PC-9 (cell line): Measurements from ENCODE around the gene COL27A1.

ENCODE experiments used
- EZH2 ChIP-seq: fragments of 200-600 bp; sonication (generic); IDR thresholded peaks from 2 replicates; pipeline ENCODE4 v1.8.0; 2017; ENCODE audit warnings: antibody characterized with exemption, low read depth
- TF ChIP-seq, protein P1 (sequence below): fragments of 200-600 bp; sonication (generic); conservative IDR thresholded peaks from 2 replicates; pipeline ENCODE4 v1.6.1; 2017; ENCODE audit warnings: mixed run types, antibody characterized with exemption, mild to moderate bottlenecking, moderate library complexity

DNA sequence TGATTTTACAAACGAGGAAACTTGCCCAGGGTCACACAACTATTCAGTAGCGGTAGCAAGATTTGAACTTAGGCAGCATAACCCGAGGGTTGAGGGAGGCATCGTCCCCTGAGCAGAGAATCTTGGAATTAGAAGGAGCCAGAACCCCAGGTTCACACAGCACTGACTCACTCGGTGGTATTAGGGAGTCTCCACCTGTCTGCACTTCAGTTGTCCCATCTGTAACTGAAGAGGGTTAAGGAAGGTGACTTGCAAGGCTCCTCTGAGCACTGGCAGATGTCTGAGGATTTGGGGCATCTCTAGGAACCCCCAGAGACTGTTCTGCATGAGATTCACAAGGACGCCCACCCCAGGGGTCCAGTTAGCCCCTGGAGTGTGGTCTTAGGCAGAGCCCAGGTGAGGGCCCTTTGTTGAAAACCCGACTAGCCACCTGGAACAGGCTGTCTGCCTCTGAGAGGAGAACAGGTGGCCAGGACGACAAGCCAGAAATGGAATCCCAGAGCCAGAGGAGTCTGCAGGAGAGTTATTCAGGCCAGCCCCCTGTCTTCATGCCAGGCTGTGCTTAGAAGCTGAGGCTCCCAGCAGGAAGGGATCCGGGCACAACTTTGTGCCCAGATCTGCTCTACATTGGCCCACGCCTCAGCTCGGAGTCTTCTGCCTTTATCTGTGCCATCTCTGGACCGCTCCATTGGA lies 117.5 kb downstream of the COL27A1 start:
- TF ChIP-seq, protein P1, sequence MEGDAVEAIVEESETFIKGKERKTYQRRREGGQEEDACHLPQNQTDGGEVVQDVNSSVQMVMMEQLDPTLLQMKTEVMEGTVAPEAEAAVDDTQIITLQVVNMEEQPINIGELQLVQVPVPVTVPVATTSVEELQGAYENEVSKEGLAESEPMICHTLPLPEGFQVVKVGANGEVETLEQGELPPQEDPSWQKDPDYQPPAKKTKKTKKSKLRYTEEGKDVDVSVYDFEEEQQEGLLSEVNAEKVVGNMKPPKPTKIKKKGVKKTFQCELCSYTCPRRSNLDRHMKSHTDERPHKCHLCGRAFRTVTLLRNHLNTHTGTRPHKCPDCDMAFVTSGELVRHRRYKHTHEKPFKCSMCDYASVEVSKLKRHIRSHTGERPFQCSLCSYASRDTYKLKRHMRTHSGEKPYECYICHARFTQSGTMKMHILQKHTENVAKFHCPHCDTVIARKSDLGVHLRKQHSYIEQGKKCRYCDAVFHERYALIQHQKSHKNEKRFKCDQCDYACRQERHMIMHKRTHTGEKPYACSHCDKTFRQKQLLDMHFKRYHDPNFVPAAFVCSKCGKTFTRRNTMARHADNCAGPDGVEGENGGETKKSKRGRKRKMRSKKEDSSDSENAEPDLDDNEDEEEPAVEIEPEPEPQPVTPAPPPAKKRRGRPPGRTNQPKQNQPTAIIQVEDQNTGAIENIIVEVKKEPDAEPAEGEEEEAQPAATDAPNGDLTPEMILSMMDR, result no peak
- TF ChIP-seq EZH2, result no peak
